ENCODE data around the gene SCMH1. TPM values are rescaled to one million over a fixed set of nuclear protein-coding genes. Genes with fewer than 3 reads are reported as not detected.

SCMH1 gene
- polyA plus RNA-seq, 2 of the 4 experiments (the other 2 are of a cell fraction) = 11.6 to 26.7 TPM

GRCh38 chr1:41173651-41174050, 68.5 kb downstream of the SCMH1 start (continued):
- TF ChIP-seq, protein P1, sequence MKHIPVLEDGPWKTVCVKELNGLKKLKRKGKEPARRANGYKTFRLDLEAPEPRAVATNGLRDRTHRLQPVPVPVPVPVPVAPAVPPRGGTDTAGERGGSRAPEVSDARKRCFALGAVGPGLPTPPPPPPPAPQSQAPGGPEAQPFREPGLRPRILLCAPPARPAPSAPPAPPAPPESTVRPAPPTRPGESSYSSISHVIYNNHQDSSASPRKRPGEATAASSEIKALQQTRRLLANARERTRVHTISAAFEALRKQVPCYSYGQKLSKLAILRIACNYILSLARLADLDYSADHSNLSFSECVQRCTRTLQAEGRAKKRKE (CRISPR knock-in tag; IDR thresholded peaks at IDR 0.05; ENCODE audit: low read depth) = no peak
- TF ChIP-seq ZNF302 (CRISPR knock-in tag; IDR thresholded peaks at IDR 0.05) (no peak), HEYL (CRISPR knock-in tag; IDR thresholded peaks at IDR 0.05) (no peak), CBX8 (IDR thresholded peaks at IDR 0.05) (no peak), CHD2 (IDR thresholded peaks at IDR 0.05; ENCODE audit: low read length, partially characterized antibody) (no peak), RAD21 (conservative IDR thresholded peaks at IDR 0.05 in 1 of 2, IDR thresholded peaks at IDR 0.05 in 1 of 2) (no peak)

GRCh38 chr1:41171266-41171874, 70.7 kb downstream of the SCMH1 start:
- Histone ChIP-seq H3K9me3 (peaks cover 14% of the 10 kb centered on the region), H3K4me3 (no peak overlapping the region), H3K27ac (no peak overlapping the region), H3K4me2 (no peak overlapping the region), H3K4me1 (0 out of 3 replicates have a peak, but pooled peaks cover 3% of the 10 kb centered on the region)
- POLR2A ChIA-PET = no interaction called here
- 100% methylated on average over 1 of the region's 1 CpG for WGBS (ENCODE audit: missing lambda C conversion rate)
- FAIRE-seq (no peak), DNase-seq (ENCODE audit: low read depth in 1 of 2, low spot score in 1 of 2) (no peak), ATAC-seq (no peak)
- CTCF ChIA-PET = no interaction called here
- TF ChIP-seq, protein P2, sequence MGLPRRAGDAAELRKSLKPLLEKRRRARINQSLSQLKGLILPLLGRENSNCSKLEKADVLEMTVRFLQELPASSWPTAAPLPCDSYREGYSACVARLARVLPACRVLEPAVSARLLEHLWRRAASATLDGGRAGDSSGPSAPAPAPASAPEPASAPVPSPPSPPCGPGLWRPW (IDR thresholded peaks at IDR 0.05) = no peak
- TF ChIP-seq RNF2 (IDR thresholded peaks at IDR 0.05; ENCODE audit: borderline replicate concordance, low read depth) = no peak
- no peak for TF ChIP-seq PHF8 (IDR thresholded peaks at IDR 0.05; ENCODE audit: borderline replicate concordance, low read depth)
- TF ChIP-seq EHF (CRISPR knock-in tag; IDR thresholded peaks at IDR 0.05) = no peak

DNA sequence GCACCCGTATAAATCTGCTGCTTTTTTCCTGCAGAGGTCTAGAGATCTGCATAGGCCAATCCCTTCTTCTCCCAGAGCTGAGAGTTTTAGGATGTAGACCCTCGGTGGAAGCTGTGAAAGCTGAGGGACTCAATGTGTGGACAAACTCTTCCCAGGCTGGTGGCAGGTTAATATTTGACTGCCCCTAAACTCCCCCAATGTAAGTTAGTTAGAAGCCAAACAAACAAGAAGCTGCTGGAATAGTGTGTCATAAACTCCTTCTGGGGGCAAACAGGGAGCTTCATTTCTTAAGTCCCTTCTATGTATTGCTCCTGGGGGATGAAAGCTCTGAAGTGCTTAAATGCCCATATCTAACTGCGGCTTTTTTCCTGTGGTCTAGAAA, 72.3 kb downstream of the SCMH1 start:
- FAIRE-seq = no peak
- Histone ChIP-seq H3K4me2 (no peak overlapping the region), H3K4me3 (no peak overlapping the region), H3K4me1 (0 out of 3 replicates have a peak, but pooled peaks cover 2% of the 10 kb centered on the region), H3K27ac (no peak overlapping the region), H3K9me3 (peaks cover 14% of the 10 kb centered on the region)
- POLR2A ChIA-PET = interaction anchor here (0.7 kb wide), 1 partner anchor 14 kb away, joined by 4 read pairs; no protein-coding TSS in a partner anchor
- TF ChIP-seq, protein P3, sequence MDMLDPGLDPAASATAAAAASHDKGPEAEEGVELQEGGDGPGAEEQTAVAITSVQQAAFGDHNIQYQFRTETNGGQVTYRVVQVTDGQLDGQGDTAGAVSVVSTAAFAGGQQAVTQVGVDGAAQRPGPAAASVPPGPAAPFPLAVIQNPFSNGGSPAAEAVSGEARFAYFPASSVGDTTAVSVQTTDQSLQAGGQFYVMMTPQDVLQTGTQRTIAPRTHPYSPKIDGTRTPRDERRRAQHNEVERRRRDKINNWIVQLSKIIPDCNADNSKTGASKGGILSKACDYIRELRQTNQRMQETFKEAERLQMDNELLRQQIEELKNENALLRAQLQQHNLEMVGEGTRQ (IDR thresholded peaks at IDR 0.05) = no peak
- TF ChIP-seq SMC3 (IDR thresholded peaks at IDR 0.05) (no peak), KDM1A (IDR thresholded peaks at IDR 0.05; ENCODE audit: low read depth) (no peak), GATA3 (IDR thresholded peaks at IDR 0.05; ENCODE audit: borderline replicate concordance) (no peak), RFX5 (IDR thresholded peaks at IDR 0.05) (no peak), HOXA7 (CRISPR knock-in tag; IDR thresholded peaks at IDR 0.05) (no peak), KDM5A (IDR thresholded peaks at IDR 0.05) (no peak), RARB (CRISPR knock-in tag; IDR thresholded peaks at IDR 0.05) (no peak), FOXS1 (CRISPR knock-in tag; IDR thresholded peaks at IDR 0.05) (no peak), NFE2L2 (conservative IDR thresholded peaks at IDR 0.05; ENCODE audit: low read length) (no peak), RAD21 (conservative IDR thresholded peaks at IDR 0.05 in 1 of 2, IDR thresholded peaks at IDR 0.05 in 1 of 2) (no peak)
- CTCF ChIA-PET = interaction anchor here (1.0 kb wide), 1 partner anchor 46 kb away, joined by 3 read pairs; no protein-coding TSS in a partner anchor
- ATAC-seq = no peak
- 73% methylated on average over 3 of the region's 3 CpGs for WGBS (ENCODE audit: missing lambda C conversion rate)
- DNase-seq (ENCODE audit: low read depth in 1 of 2, low spot score in 1 of 2) = no peak
